MCF 10A (cell line): ENCODE data around the gene PCIF1. TPM values are rescaled to one million over a fixed set of nuclear protein-coding genes. Genes with fewer than 3 reads are reported as not detected.
"Not testable (repeated sequence)": the region's sequence is repeated elsewhere in the genome, so short reads cannot be mapped to it uniquely, and the experiment has no call there.

Experiments
- BruUV-seq: library from RNA; stranded (reverse); fragments of 400-500 nt; replicated peaks from 2 replicates; lab custom pipeline; 2021; lab: Mats Ljungman, UMichigan
- CTCF ChIA-PET: fragments of 300-600 bp; sonication (Branson Sonifier 250); formaldehyde crosslinking; extraction: SDS; loops from one replicate; lab custom pipeline; 2021; ENCODE audit warnings: antibody characterized with exemption, inconsistent platforms; lab: Yijun Ruan, JAX
- POLR2A ChIA-PET: fragments of 300-600, 350-650 bp; sonication (Branson Sonifier 250); formaldehyde crosslinking; extraction: SDS; loops from one replicate; lab custom pipeline; 2020; ENCODE audit warnings: antibody characterized with exemption, inconsistent platforms; lab: Yijun Ruan, JAX
- DNase-seq: peaks from one replicate; pipeline ENCODE4 v3.0.0-alpha.2; 2018; ENCODE audit not compliant: unreplicated experiment
- H3K27ac Mint-ChIP-seq: one replicate; pipeline ENCODE4 v1.8.0; 2022; ENCODE audit warnings: mild to moderate bottlenecking, low read depth, mixed read lengths; ENCODE audit not compliant: unreplicated experiment
- H3K27me3 Mint-ChIP-seq: one replicate; pipeline ENCODE4 v1.8.0; 2022; ENCODE audit warnings: mixed read lengths; ENCODE audit not compliant: insufficient read depth, unreplicated experiment
- H3K36me3 Mint-ChIP-seq: one replicate; pipeline ENCODE4 v1.8.0; 2022; ENCODE audit warnings: mild to moderate bottlenecking, moderate library complexity, mixed read lengths; ENCODE audit not compliant: insufficient read depth, unreplicated experiment
- H3K4me1 Mint-ChIP-seq: one replicate; pipeline ENCODE4 v1.8.0; 2022; ENCODE audit warnings: mixed read lengths; ENCODE audit not compliant: insufficient read depth, unreplicated experiment
- H3K4me3 Mint-ChIP-seq: one replicate; pipeline ENCODE4 v1.8.0; 2022; ENCODE audit warnings: mild to moderate bottlenecking, moderate library complexity, mixed read lengths; ENCODE audit not compliant: unreplicated experiment
- H3K9me3 Mint-ChIP-seq: one replicate; pipeline ENCODE4 v1.8.0; 2022; ENCODE audit warnings: mixed read lengths; ENCODE audit not compliant: unreplicated experiment
- intact Hi-C: fragments of 100-400 bp; cut with micrococcal nuclease; formaldehyde crosslinking; loops from 2 replicates; pipeline ENCODE4 v1.14.1; 2022
- total RNA-seq: library from RNA; stranded (reverse); gene quantifications from 2 replicates; pipeline ENCODE4 v1.2.3, GENCODE V29; 2022
- TF ChIP-seq, protein P1 (sequence below): fragments of 200-600 bp; IDR thresholded peaks from one replicate; pipeline ENCODE4 v1.8.0; 2022; ENCODE audit warnings: antibody characterized with exemption, mild to moderate bottlenecking; ENCODE audit not compliant: unreplicated experiment

The PCIF1 gene
- total RNA-seq, 1 experiment from 2014 or later = 20.5 TPM

DNA sequence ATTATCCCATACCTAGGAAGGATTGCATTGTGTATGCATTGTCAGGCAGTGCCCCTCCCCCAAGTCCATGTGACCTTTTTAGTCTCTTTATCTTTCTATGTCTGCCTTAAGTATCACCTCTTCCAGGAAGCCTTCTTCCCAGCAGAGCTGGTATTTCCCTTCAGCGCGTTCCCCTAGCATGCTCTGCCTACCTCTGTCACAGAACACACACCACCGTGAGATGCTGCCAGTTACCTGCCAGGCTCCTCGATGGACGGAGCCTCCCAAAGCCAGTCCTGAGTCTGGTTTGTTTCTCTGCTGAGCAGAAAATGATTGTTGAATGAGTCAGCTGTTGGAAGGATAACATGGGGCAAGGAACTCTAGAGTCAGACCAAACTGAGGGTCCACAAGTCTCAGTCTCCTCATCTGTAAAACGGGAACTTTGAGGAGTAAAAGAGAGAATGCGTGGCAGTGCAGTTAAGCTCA lies 48.8 kb downstream of the PCIF1 start:
- no peaks in the 10 kb centered on the region for H3K9me3 Mint-ChIP-seq
- H3K36me3 Mint-ChIP-seq = no peaks in the 10 kb centered on the region
- TF ChIP-seq, protein P1, sequence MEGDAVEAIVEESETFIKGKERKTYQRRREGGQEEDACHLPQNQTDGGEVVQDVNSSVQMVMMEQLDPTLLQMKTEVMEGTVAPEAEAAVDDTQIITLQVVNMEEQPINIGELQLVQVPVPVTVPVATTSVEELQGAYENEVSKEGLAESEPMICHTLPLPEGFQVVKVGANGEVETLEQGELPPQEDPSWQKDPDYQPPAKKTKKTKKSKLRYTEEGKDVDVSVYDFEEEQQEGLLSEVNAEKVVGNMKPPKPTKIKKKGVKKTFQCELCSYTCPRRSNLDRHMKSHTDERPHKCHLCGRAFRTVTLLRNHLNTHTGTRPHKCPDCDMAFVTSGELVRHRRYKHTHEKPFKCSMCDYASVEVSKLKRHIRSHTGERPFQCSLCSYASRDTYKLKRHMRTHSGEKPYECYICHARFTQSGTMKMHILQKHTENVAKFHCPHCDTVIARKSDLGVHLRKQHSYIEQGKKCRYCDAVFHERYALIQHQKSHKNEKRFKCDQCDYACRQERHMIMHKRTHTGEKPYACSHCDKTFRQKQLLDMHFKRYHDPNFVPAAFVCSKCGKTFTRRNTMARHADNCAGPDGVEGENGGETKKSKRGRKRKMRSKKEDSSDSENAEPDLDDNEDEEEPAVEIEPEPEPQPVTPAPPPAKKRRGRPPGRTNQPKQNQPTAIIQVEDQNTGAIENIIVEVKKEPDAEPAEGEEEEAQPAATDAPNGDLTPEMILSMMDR = no peak
- H3K4me3 Mint-ChIP-seq = no peak overlapping the region
- H3K27me3 Mint-ChIP-seq = no peaks in the 10 kb centered on the region
- ChIA-PET POLR2A (interaction anchor here (3.1 kb wide), 1 partner anchor 12 kb away, joined by 25 read pairs; the partner anchor contains the start of gene ZNF335), CTCF (interaction anchor here (0.6 to 12.1 kb wide), 10 partner anchors 11 to 1048 kb away, joined by 3 to 146 read pairs (median 4); partner anchors contain the start of gene ZNF335)
- DNase-seq = no peak
- no TSS peak for BruUV-seq
- intact Hi-C loops = no loop called here
- H3K4me1 Mint-ChIP-seq = no peaks in the 10 kb centered on the region
- no peak overlapping the region for H3K27ac Mint-ChIP-seq

DNA sequence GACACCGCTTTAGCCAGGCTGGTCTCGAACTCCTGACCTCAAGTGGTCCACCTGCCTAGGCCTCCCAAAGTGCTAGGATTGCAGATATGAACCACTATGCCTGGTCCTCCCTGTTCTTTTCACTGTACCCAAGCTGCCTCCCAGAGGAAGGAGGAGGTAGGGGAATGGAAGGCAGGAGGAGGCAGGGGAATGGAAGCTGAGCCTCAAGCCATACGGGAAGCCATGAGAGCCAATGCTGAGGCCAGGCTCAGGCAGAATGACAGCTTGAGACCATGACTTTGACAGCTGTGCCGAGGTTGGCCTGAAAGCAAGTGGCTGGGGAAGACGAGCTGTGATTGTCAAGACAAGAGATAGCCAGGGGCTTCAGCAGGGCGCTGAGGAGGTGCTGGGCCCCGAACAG lies 51.1 kb downstream of the PCIF1 start:
- intact Hi-C loops = loop anchor here (5.0 kb wide), 1 partner anchor 102 kb away; the partner anchor contains the start of gene NCOA5
- Mint-ChIP-seq H3K9me3 (no peaks in the 10 kb centered on the region), H3K36me3 (no peaks in the 10 kb centered on the region), H3K27me3 (no peaks in the 10 kb centered on the region), H3K4me3 (no peak overlapping the region), H3K27ac (no peak overlapping the region), H3K4me1 (no peaks in the 10 kb centered on the region)
- TF ChIP-seq, protein P1 = no peak
- POLR2A ChIA-PET = interaction anchor here (0.5 to 2.0 kb wide), 4 partner anchors 13 to 668 kb away, joined by 3 to 16 read pairs (median 4); no protein-coding TSS in a partner anchor
- CTCF ChIA-PET = interaction anchor here (0.6 to 12.1 kb wide), 11 partner anchors 12 to 279 kb away, joined by 3 to 200 read pairs (median 3); partner anchors contain the start of gene ZNF335
- DNase-seq = peak; percentile 30
- no TSS peak for BruUV-seq

DNA sequence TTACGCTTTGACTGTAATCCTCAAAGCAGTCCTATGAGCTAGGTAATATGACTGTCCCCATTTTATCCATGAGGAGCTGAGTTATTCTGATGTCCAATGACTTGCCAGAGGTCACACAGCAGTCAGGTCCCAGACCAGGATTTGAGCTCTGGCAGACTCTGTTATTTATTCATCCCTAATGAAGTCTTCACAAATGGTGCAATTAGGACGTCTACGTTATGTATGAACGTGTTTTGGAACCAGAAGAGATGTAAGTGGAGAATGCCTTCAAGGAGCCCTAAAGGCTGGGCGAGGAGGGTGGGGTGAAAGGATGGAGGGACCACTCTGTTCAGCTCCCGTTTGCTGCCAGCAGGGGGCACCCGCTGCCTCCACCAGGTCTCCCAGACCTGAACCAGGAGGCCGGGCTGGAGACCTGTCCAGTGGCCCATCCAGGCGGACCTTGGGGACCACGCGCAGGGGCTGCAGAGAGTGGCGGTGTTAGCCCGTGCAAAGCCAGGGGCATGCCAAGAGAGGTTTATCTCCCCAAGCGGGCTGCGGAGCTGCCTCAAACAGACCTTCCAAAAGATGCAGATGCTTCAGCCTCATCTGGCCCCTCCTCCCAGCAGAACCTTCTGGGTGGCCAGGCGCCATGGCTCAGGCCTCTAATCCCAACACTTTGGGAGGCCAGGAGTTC lies 52.8 kb downstream of the PCIF1 start:
- ChIA-PET POLR2A (interaction anchor here (0.8 to 8.1 kb wide), 7 partner anchors 10 to 101 kb away, joined by 3 to 81 read pairs (median 4); partner anchors contain the start of gene ZNF335), CTCF (interaction anchor here (0.6 to 12.1 kb wide), 50 partner anchors 8 to 1349 kb away, joined by 3 to 200 read pairs (median 4); partner anchors contain the start of genes PCIF1 and ZNF335)
- intact Hi-C loops = loop anchor here (1.0 to 5.0 kb wide), 2 partner anchors 27 to 100 kb away; partner anchors contain the start of gene NCOA5
- BruUV-seq = no TSS peak
- TF ChIP-seq, protein P1 = peak; percentile 88
- H3K27me3 Mint-ChIP-seq = no peaks in the 10 kb centered on the region
- no peaks in the 10 kb centered on the region for H3K9me3 Mint-ChIP-seq
- no peaks in the 10 kb centered on the region for H3K36me3 Mint-ChIP-seq
- no peak overlapping the region for H3K27ac Mint-ChIP-seq
- no peaks in the 10 kb centered on the region for H3K4me1 Mint-ChIP-seq
- peak; percentile 73 for DNase-seq
- H3K4me3 Mint-ChIP-seq = no peak overlapping the region

DNA sequence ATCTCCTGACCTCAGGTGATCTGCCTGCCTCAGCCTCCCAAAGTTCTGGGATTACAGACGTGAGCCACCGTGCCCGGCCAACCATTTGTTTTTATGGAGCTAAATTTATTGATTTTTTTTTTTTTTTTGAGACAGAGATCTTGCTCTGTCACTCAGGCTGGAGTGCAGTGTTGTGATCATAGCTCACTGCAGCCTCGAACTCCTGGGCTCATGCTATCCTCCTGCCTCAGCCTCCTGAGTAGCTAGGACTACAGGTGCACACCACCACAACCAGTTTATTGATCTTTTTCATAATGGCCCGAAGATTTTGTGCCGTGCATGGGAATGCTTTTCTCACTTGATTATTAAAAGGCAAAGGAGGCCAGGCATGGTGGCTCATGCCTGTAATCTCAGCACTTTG lies 54.3 kb downstream of the PCIF1 start:
- POLR2A ChIA-PET = interaction anchor here (0.7 to 8.1 kb wide), 4 partner anchors 18 to 100 kb away, joined by 3 to 81 read pairs (median 8); partner anchors contain the start of gene ZNF335
- H3K4me3 Mint-ChIP-seq = not testable (repeated sequence)

More for the DNA sequence above, 54.3 kb downstream of the PCIF1 start:
- H3K4me1 Mint-ChIP-seq = peaks cover 11% of the 10 kb centered on the region
- CTCF ChIA-PET = interaction anchor here (1.0 to 12.1 kb wide), 7 partner anchors 16 to 423 kb away, joined by 3 to 200 read pairs (median 7); partner anchors contain the start of gene ZNF335
- not testable (repeated sequence) for DNase-seq, H3K27ac Mint-ChIP-seq, BruUV-seq, H3K36me3 Mint-ChIP-seq, H3K27me3 Mint-ChIP-seq, H3K9me3 Mint-ChIP-seq
- intact Hi-C loops = loop anchor here (5.0 kb wide), 1 partner anchor 98 kb away; the partner anchor contains the start of gene NCOA5
